ENCODE data around the gene ZNRF3. TPM values are rescaled to one million over a fixed set of nuclear protein-coding genes. Genes with fewer than 3 reads are reported as not detected.

ZNRF3 gene
- total and polyA plus RNA-seq, 2 experiments from 2014 or later, result 0.56 to 3.9 TPM

DNA sequence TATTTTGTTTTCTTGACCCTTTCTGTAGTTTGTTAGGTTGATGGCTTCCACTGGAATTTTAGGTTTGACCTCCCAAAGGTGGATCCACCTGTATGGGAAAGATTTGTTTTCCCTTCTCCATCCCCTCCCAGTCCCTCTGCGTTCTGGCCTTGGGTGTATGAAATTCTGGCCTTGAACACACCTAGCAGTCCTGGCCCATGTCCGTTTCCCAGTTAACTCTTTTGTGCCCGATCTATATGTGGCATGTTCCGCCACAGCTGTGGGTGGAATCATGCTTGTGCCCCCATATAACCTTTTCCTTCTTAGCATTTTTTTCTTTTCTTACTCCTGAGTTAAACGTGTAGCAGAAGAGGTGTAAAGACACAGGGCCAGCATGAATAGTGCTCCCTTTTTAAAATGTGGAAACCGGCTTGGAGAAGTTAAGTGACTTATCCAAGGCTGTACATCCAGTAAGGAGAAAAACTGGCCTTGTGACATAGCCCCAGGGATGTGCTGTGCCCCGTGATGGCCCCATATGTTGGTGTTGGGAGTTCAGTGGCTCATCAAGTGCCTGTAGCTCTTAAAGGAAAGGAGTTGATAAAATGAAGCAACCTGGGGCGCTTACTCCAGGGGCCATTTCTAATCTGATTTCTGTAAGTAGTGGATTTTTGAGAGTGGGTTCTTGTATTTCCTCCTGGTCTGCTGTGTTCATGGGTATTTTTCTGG is 39.3 kb downstream of the ZNRF3 start:
- in situ Hi-C loops (cut with MboI), result no loop called here

GRCh38 chr22:28923826-28924732 is 40.7 kb downstream of the ZNRF3 start:
- Histone ChIP-seq H3K9me3 (ENCODE audit: low read depth) (no peaks in the 10 kb centered on the region), H3K36me3 (ENCODE audit: low read depth) (no peaks in the 10 kb centered on the region), H3F3A (ENCODE audit: insufficient read depth) (no peaks in the 10 kb centered on the region), H3K27ac (no peak overlapping the region), H3K4me1 (ENCODE audit: insufficient read depth) (no peaks in the 10 kb centered on the region), H3K27me3 (replicated peaks; ENCODE audit: insufficient read depth) (no peaks in the 10 kb centered on the region), H3K9me2 (ENCODE audit: insufficient read depth) (no peaks in the 10 kb centered on the region), H3K4me3 (no peak overlapping the region), H3K79me2 (ENCODE audit: insufficient read depth) (no peaks in the 10 kb centered on the region), H3K9ac (no peak overlapping the region), H2AFZ (no peak overlapping the region), H4K20me1 (ENCODE audit: insufficient read depth) (no peaks in the 10 kb centered on the region), H3K4me2 (ENCODE audit: unreplicated experiment) (no peak overlapping the region)
- TF ChIP-seq EZH2 (IDR thresholded peaks at IDR 0.05; ENCODE audit: insufficient read depth, poor library complexity, severe bottlenecking), result no peak
- no peak for TF ChIP-seq EZH2phosphoT487 (IDR thresholded peaks at IDR 0.05; ENCODE audit: insufficient read depth, low read depth)
- DNase-seq, result no peak
- in situ Hi-C loops (cut with MboI), result no loop called here
- WGBS, 2 experiments (ENCODE audit: low coverage in 1 of 2, low lambda C conversion rate in 2 of 2, missing lambda C conversion rate in 2 of 2), result 91 to 92% methylated on average over 24 of the region's 24 CpGs

More for the DNA sequence above, 39.3 kb downstream of the ZNRF3 start:
- H3F3A ChIP-seq (ENCODE audit: insufficient read depth), result no peaks in the 10 kb centered on the region
- no peaks in the 10 kb centered on the region for H3K36me3 ChIP-seq (ENCODE audit: low read depth)
- no peaks in the 10 kb centered on the region for H4K20me1 ChIP-seq (ENCODE audit: insufficient read depth)
- H3K4me1 ChIP-seq (ENCODE audit: insufficient read depth), result no peaks in the 10 kb centered on the region
- no peak overlapping the region for H3K4me2 ChIP-seq (ENCODE audit: unreplicated experiment)
- DNase-seq, result no peak
- TF ChIP-seq EZH2phosphoT487 (IDR thresholded peaks at IDR 0.05; ENCODE audit: insufficient read depth, low read depth) (no peak), EZH2 (IDR thresholded peaks at IDR 0.05; ENCODE audit: insufficient read depth, poor library complexity, severe bottlenecking) (no peak)
- WGBS, 2 experiments (ENCODE audit: low coverage in 1 of 2, low lambda C conversion rate in 2 of 2, missing lambda C conversion rate in 2 of 2), result 68 to 70% methylated on average over 8 of the region's 8 CpGs
- H3K9me3 ChIP-seq (ENCODE audit: low read depth), result no peaks in the 10 kb centered on the region
- no peaks in the 10 kb centered on the region for H3K9me2 ChIP-seq (ENCODE audit: insufficient read depth)
- H3K9ac ChIP-seq, result no peak overlapping the region
- H3K27ac ChIP-seq, result no peak overlapping the region
- H2AFZ ChIP-seq, result no peak overlapping the region
- no peak overlapping the region for H3K4me3 ChIP-seq
- no peaks in the 10 kb centered on the region for H3K79me2 ChIP-seq (ENCODE audit: insufficient read depth)
- no peaks in the 10 kb centered on the region for H3K27me3 ChIP-seq (replicated peaks; ENCODE audit: insufficient read depth)

- 98 to 100% methylated on average over 2 of the region's 2 CpGs for WGBS, 2 experiments (ENCODE audit: low coverage in 1 of 2, low lambda C conversion rate in 2 of 2, missing lambda C conversion rate in 2 of 2)
- Histone ChIP-seq H3K27me3 (replicated peaks; ENCODE audit: insufficient read depth) (no peaks in the 10 kb centered on the region), H3K79me2 (ENCODE audit: insufficient read depth) (no peaks in the 10 kb centered on the region), H3K9me2 (ENCODE audit: insufficient read depth) (no peaks in the 10 kb centered on the region), H3K4me2 (ENCODE audit: unreplicated experiment) (no peak overlapping the region), H3K4me1 (ENCODE audit: insufficient read depth) (no peaks in the 10 kb centered on the region), H2AFZ (no peak overlapping the region), H3K9me3 (ENCODE audit: low read depth) (no peaks in the 10 kb centered on the region), H3K9ac (no peak overlapping the region), H3K27ac (no peak overlapping the region), H3K4me3 (no peak overlapping the region), H3K36me3 (ENCODE audit: low read depth) (no peaks in the 10 kb centered on the region), H4K20me1 (ENCODE audit: insufficient read depth) (no peaks in the 10 kb centered on the region), H3F3A (ENCODE audit: insufficient read depth) (no peaks in the 10 kb centered on the region)
- no peak for DNase-seq
- TF ChIP-seq EZH2phosphoT487 (IDR thresholded peaks at IDR 0.05; ENCODE audit: insufficient read depth, low read depth) (no peak), EZH2 (IDR thresholded peaks at IDR 0.05; ENCODE audit: insufficient read depth, poor library complexity, severe bottlenecking) (no peak)
- in situ Hi-C loops (cut with MboI), result no loop called here
Measured at GRCh38 chr22:28925916-28926315, 42.5 kb downstream of the ZNRF3 start.

DNA sequence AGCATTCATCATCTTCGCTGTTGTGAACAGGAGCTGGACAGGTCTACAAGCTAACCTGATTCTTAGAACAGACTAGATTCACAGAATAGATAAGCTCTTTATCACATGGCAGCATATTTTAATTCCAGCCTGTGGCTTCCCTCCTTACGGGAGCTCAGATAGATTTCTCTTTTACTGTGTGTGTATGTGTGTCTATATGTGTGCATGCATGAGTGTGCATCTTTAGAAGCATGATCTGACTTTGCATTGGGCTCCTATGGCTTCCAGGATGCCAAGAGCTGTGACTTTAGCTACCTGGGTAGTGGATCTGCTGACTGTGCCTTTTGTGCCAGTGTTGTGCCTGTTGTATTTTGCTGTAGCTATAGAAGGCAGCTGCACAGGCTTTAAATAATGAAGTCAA is 44.3 kb downstream of the ZNRF3 start:
- H3K79me2 ChIP-seq (ENCODE audit: insufficient read depth), result no peaks in the 10 kb centered on the region
- no peaks in the 10 kb centered on the region for H3K9me2 ChIP-seq (ENCODE audit: insufficient read depth)
- H3F3A ChIP-seq (ENCODE audit: insufficient read depth), result no peaks in the 10 kb centered on the region
- in situ Hi-C loops (cut with MboI), result no loop called here
- no peaks in the 10 kb centered on the region for H3K27me3 ChIP-seq (replicated peaks; ENCODE audit: insufficient read depth)
- no peak for DNase-seq
- no peak overlapping the region for H3K27ac ChIP-seq
- H4K20me1 ChIP-seq (ENCODE audit: insufficient read depth), result no peaks in the 10 kb centered on the region
- H3K9ac ChIP-seq, result no peak overlapping the region
- no peaks in the 10 kb centered on the region for H3K9me3 ChIP-seq (ENCODE audit: low read depth)
- H3K36me3 ChIP-seq (ENCODE audit: low read depth), result no peaks in the 10 kb centered on the region
- TF ChIP-seq EZH2phosphoT487 (IDR thresholded peaks at IDR 0.05; ENCODE audit: insufficient read depth, low read depth), result no peak
- no peak for TF ChIP-seq EZH2 (IDR thresholded peaks at IDR 0.05; ENCODE audit: insufficient read depth, poor library complexity, severe bottlenecking)
- H3K4me1 ChIP-seq (ENCODE audit: insufficient read depth), result no peaks in the 10 kb centered on the region
- no peak overlapping the region for H3K4me2 ChIP-seq (ENCODE audit: unreplicated experiment)
- no peak overlapping the region for H3K4me3 ChIP-seq
- no peak overlapping the region for H2AFZ ChIP-seq
- WGBS, 2 experiments (ENCODE audit: low coverage in 1 of 2, low lambda C conversion rate in 2 of 2, missing lambda C conversion rate in 2 of 2), result 97 to 98% methylated on average over 2 of the region's 2 CpGs
